GM15510 (cell line): ENCODE data around the gene SH3RF2.

Source experiments
- POLR2A ChIP-seq: IDR thresholded peaks from 3 replicates; pipeline ENCODE4 v1.6.1; 2011; ENCODE audit warnings: borderline replicate concordance; ENCODE audit not compliant: insufficient read length; ENCODE audit errors: extremely low read depth

Gene SH3RF2

GRCh38 chr5:145913701-145914100 is 22.7 kb upstream of the SH3RF2 start:
- TF ChIP-seq POLR2A: no peak

- no peak for TF ChIP-seq POLR2A
Measured at GRCh38 chr5:145915970-145916638, 20.3 kb upstream of the SH3RF2 start.

- no peak for TF ChIP-seq POLR2A
Measured at GRCh38 chr5:145917288-145917687, 19.1 kb upstream of the SH3RF2 start.

GRCh38 chr5:145918397-145918796 is 18.0 kb upstream of the SH3RF2 start:
- TF ChIP-seq POLR2A: no peak

GRCh38 chr5:145919413-145919812 is 17.0 kb upstream of the SH3RF2 start:
- no peak for TF ChIP-seq POLR2A

- no peak for TF ChIP-seq POLR2A
Measured at GRCh38 chr5:145920542-145921210, 15.7 kb upstream of the SH3RF2 start.

- no peak for TF ChIP-seq POLR2A
Measured at GRCh38 chr5:145921211-145921610, 15.2 kb upstream of the SH3RF2 start.

- no peak for TF ChIP-seq POLR2A
Measured at GRCh38 chr5:145922059-145922458, 14.3 kb upstream of the SH3RF2 start.

- no peak for TF ChIP-seq POLR2A
Measured at GRCh38 chr5:145923405-145923804, 13.0 kb upstream of the SH3RF2 start.

- TF ChIP-seq POLR2A: no peak
Measured at GRCh38 chr5:145924849-145925248, 11.5 kb upstream of the SH3RF2 start.

GRCh38 chr5:145925353-145925752 is 11.0 kb upstream of the SH3RF2 start:
- no peak for TF ChIP-seq POLR2A

- TF ChIP-seq POLR2A: no peak
Measured at GRCh38 chr5:145925803-145926202, 10.6 kb upstream of the SH3RF2 start.

- no peak for TF ChIP-seq POLR2A
Measured at GRCh38 chr5:145931718-145932117, 4.7 kb upstream of the SH3RF2 start.

GRCh38 chr5:145934276-145934675 is 2.1 kb upstream of the SH3RF2 start:
- no peak for TF ChIP-seq POLR2A

- TF ChIP-seq POLR2A: no peak
Measured at GRCh38 chr5:145937432-145938250, 1.3 kb downstream of the SH3RF2 start.
